OCI-LY1 (cell line): ENCODE data around the gene SH3BP5.

Experiments
- H2AFZ ChIP-seq: fragments of 200-600 bp; sonication (generic), shearing (Covaris generic); 2 replicates; pipeline ENCODE4 v1.6.0; 2014; ENCODE audit warnings: antibody characterized with exemption, mild to moderate bottlenecking, low read length
- H3F3A ChIP-seq: fragments of 200-600 bp; sonication (generic), shearing (Covaris generic); 2 replicates; pipeline ENCODE4 v1.6.0; 2014; ENCODE audit warnings: mild to moderate bottlenecking, antibody characterized with exemption, low read length, moderate library complexity; ENCODE audit not compliant: insufficient read depth
- H3K27ac ChIP-seq: fragments of 200-600 bp; sonication (generic); 2 replicates; pipeline ENCODE4 v1.5.1; 2014; ENCODE audit warnings: low read length, mixed run types, mild to moderate bottlenecking, low read depth; ENCODE audit not compliant: poor library complexity, severe bottlenecking
- H3K27me3 ChIP-seq: fragments of 200-600 bp; sonication (generic); 2 replicates; pipeline ENCODE4 v1.6.0; 2014; ENCODE audit warnings: antibody characterized with exemption, mild to moderate bottlenecking, low read length, moderate library complexity; ENCODE audit not compliant: insufficient read depth
- H3K36me3 ChIP-seq: fragments of 200-600 bp; sonication (generic); 2 replicates; pipeline ENCODE4 v1.6.1; 2014; ENCODE audit warnings: mild to moderate bottlenecking, antibody characterized with exemption, low read length, moderate library complexity, mixed read lengths; ENCODE audit not compliant: insufficient read depth
- H3K4me1 ChIP-seq: fragments of 200-600 bp; sonication (generic); 2 replicates; pipeline ENCODE4 v1.5.1; 2014; ENCODE audit warnings: mild to moderate bottlenecking, low read length, moderate library complexity; ENCODE audit not compliant: insufficient read depth, severe bottlenecking
- H3K4me2 ChIP-seq: fragments of 200-600 bp; sonication (generic), shearing (Covaris generic); 2 replicates; pipeline ENCODE4 v1.6.1; 2014; ENCODE audit warnings: low read length
- H3K4me3 ChIP-seq: fragments of 200-600 bp; sonication (generic); 2 replicates; pipeline ENCODE4 v1.5.1; 2014; ENCODE audit warnings: low read length, low read depth, mild to moderate bottlenecking, mixed read lengths; ENCODE audit not compliant: poor library complexity, severe bottlenecking
- H3K79me2 ChIP-seq: fragments of 200-600 bp; shearing (Covaris generic); 2 replicates; pipeline ENCODE4 v1.6.1; 2016; ENCODE audit warnings: mixed run types, low read length, mixed read lengths; ENCODE audit not compliant: insufficient read depth
- H3K9ac ChIP-seq: fragments of 200-600 bp; sonication (generic), shearing (Covaris generic); 2 replicates; pipeline ENCODE4 v1.6.1; 2014; ENCODE audit warnings: mild to moderate bottlenecking, low read length, mixed read lengths
- H3K9me2 ChIP-seq: fragments of 200-600 bp; sonication (generic), shearing (Covaris generic); 2 replicates; pipeline ENCODE4 v1.6.1; 2014; ENCODE audit warnings: low read depth, mild to moderate bottlenecking, low read length, mixed read lengths
- H3K9me3 ChIP-seq: fragments of 200-600 bp; shearing (Covaris generic); 2 replicates; pipeline ENCODE4 v1.6.1; 2014; ENCODE audit warnings: low read length, mixed read lengths
- H4K20me1 ChIP-seq: fragments of 200-600 bp; sonication (generic), shearing (Covaris generic); 2 replicates; pipeline ENCODE4 v1.6.0; 2016; ENCODE audit warnings: mild to moderate bottlenecking, low read length; ENCODE audit not compliant: insufficient read depth
- EZH2 ChIP-seq: fragments of 200-600 bp; sonication (generic), shearing (Covaris generic); IDR thresholded peaks from 2 replicates; pipeline ENCODE4 v1.8.0; 2017; ENCODE audit warnings: borderline replicate concordance, mixed run types, mild to moderate bottlenecking, antibody characterized with exemption, low read length, moderate library complexity, mixed read lengths

The SH3BP5 gene

DNA sequence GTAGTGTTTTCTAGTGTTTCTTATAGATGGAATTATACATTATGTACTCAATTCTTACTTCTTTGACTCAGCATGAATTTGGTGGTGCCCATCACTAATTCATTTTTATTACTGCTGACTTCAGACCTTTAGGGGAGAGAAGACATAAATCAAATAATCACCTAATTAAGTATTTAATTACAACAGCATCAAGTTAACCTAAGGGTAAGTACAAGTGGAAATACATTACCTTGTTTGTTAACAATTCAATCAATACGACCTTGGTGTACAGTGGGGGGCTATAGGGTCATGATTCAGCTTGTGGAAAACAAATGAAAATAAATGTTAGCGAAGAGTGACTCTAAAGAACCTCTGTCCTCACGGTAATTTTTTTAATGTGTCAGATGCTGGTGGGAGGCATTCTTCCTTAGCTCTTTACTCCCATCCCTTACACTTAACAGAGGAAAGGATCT, 126.9 kb downstream of the SH3BP5 start:
- Histone ChIP-seq H3K4me1 (peaks cover 28% of the 10 kb centered on the region), H3K9me2 (no peaks in the 10 kb centered on the region), H3K36me3 (no peaks in the 10 kb centered on the region), H3K4me3 (peak overlapping the region; percentile 81), H2AFZ (peak overlapping the region; percentile 85), H4K20me1 (no peaks in the 10 kb centered on the region), H3K9ac (peak overlapping the region; percentile 69), H3K27ac (peak overlapping the region; percentile 2), H3F3A (peaks cover 5% of the 10 kb centered on the region; the same call in 1 of the 2 replicates), H3K4me2 (peak overlapping the region; percentile 85), H3K27me3 (no peaks in the 10 kb centered on the region), H3K9me3 (no peaks in the 10 kb centered on the region), H3K79me2 (peaks cover 17% of the 10 kb centered on the region)
- TF ChIP-seq EZH2 = no peak
